ENCODE results near the gene ADRB1. TPM values are rescaled to one million over a fixed set of nuclear protein-coding genes. Genes with fewer than 3 reads are reported as not detected.

Gene ADRB1
- total RNA-seq, 1 experiment from 2014 or later: 0.15 TPM

DNA sequence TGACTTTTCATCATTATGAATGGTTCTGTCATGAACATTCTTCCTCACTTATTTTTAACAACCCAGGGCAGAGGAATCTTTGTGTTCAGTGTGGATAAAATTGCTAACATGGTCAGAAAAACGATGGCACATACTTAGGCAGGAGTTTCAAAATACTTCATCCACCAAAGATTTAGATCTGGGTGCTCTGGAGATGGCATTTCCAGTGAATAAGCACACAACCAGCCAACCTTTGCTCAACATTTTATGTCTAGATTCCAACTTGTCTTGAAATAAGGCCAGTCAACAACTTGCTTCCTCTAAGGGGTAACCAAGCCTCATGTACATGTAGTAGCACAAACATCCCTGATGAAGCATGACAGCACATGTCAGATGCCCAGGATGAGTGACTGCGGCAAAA is 33.4 kb upstream of the ADRB1 start:
- ChIA-PET CTCF (no interaction called here), POLR2A (ENCODE audit: unreplicated experiment) (no interaction called here)
- no peaks in the 10 kb centered on the region for H3K27me3 ChIP-seq (ENCODE audit: low read length)
- no peak overlapping the region for H3K9ac ChIP-seq (ENCODE audit: low read length)
- no peak overlapping the region for H3K4me2 ChIP-seq (ENCODE audit: low read length)
- no peak overlapping the region for H3K4me3 ChIP-seq (ENCODE audit: low read length)
- peaks cover 14% of the 10 kb centered on the region for H3K4me1 ChIP-seq (ENCODE audit: insufficient read depth, low read length)
- no peaks in the 10 kb centered on the region for H3K9me2 ChIP-seq (replicated peaks; ENCODE audit: low read length)
- DNase-seq (no peak), ATAC-seq (no peak)
- H3K9me3 ChIP-seq (ENCODE audit: low read length): no peaks in the 10 kb centered on the region
- H3F3A ChIP-seq (ENCODE audit: low read length, unreplicated experiment): no peaks in the 10 kb centered on the region
- no peaks in the 10 kb centered on the region for H3K36me3 ChIP-seq (ENCODE audit: low read depth, low read length)
- H2AFZ ChIP-seq (ENCODE audit: low read length): no peak overlapping the region
- H4K20me1 ChIP-seq (ENCODE audit: low read length): no peaks in the 10 kb centered on the region
- no peaks in the 10 kb centered on the region for H3K79me2 ChIP-seq (ENCODE audit: low read length)
- intact Hi-C loops (cut with micrococcal nuclease): no loop called here
- no peak overlapping the region for H3K27ac ChIP-seq (ENCODE audit: low read length)
- BruUV-seq (replicated peaks): no TSS peak
- TF ChIP-seq EZH2phosphoT487 (IDR thresholded peaks at IDR 0.05; ENCODE audit: borderline replicate concordance, low read length): no peak

DNA sequence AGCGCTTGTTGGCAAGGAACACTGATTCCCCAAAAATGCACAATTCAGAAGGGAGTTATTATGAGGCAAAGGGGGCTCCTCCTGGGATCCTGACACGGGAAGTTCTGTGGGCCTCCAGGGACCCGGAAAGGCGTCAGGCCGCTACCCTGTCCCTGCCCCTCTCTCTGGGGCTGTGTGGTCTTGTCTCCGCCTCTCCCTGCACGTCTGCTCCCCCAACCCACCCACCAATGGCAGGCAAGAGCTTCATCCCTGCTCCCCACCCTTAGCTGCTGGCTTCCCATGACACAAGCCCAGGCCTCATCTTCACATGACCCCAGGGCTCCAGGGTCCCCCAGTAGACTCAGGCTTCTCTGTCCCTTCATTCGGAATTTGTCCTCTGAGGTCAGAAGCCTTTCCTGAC is 31.0 kb upstream of the ADRB1 start:
- POLR2A ChIA-PET (ENCODE audit: unreplicated experiment): no interaction called here
- H2AFZ ChIP-seq (ENCODE audit: low read length): no peak overlapping the region

DNA sequence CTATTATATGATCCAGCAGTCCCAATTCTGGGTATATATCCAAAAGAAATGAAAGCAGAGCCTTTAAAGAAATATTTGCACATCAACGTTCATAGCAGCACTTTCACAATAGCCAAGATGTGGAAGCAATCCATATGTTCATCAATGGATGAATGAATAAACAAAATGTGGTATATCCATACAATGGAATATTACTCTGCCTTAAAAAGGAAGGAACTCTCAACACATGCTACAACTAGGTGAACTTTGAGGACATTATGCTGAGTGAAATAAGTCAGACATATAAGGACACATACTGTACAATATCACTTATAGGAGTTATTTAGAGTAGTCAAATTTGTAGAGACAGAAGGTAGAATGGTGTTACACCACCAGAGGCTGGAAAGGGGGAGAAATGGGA is 28.0 kb upstream of the ADRB1 start:
- TF ChIP-seq EZH2 (IDR thresholded peaks at IDR 0.05; ENCODE audit: low read length, unreplicated experiment): no peak
- TF ChIP-seq, protein P1, sequence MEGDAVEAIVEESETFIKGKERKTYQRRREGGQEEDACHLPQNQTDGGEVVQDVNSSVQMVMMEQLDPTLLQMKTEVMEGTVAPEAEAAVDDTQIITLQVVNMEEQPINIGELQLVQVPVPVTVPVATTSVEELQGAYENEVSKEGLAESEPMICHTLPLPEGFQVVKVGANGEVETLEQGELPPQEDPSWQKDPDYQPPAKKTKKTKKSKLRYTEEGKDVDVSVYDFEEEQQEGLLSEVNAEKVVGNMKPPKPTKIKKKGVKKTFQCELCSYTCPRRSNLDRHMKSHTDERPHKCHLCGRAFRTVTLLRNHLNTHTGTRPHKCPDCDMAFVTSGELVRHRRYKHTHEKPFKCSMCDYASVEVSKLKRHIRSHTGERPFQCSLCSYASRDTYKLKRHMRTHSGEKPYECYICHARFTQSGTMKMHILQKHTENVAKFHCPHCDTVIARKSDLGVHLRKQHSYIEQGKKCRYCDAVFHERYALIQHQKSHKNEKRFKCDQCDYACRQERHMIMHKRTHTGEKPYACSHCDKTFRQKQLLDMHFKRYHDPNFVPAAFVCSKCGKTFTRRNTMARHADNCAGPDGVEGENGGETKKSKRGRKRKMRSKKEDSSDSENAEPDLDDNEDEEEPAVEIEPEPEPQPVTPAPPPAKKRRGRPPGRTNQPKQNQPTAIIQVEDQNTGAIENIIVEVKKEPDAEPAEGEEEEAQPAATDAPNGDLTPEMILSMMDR (conservative IDR thresholded peaks at IDR 0.05; ENCODE audit: low read depth, low read length): no peak
- TF ChIP-seq EZH2phosphoT487 (IDR thresholded peaks at IDR 0.05; ENCODE audit: borderline replicate concordance, low read length): no peak
- no peaks in the 10 kb centered on the region for H3K9me3 ChIP-seq (ENCODE audit: low read length)
- no peaks in the 10 kb centered on the region for H3K36me3 ChIP-seq (ENCODE audit: low read depth, low read length)
- H3K4me2 ChIP-seq (ENCODE audit: low read length): no peak overlapping the region
- no peak overlapping the region for H3K27ac ChIP-seq (ENCODE audit: low read length)
- H3K79me2 ChIP-seq (ENCODE audit: low read length): no peaks in the 10 kb centered on the region
- H3K4me3 ChIP-seq (ENCODE audit: low read length): no peak overlapping the region
- no peak overlapping the region for H2AFZ ChIP-seq (ENCODE audit: low read length)
- ChIA-PET POLR2A (ENCODE audit: unreplicated experiment) (no interaction called here), CTCF (no interaction called here)
- no peaks in the 10 kb centered on the region for H3K27me3 ChIP-seq (ENCODE audit: low read length)
- intact Hi-C loops (cut with micrococcal nuclease): no loop called here
- no peak overlapping the region for H3K9ac ChIP-seq (ENCODE audit: low read length)
- ATAC-seq (no peak), DNase-seq (no peak)
- H3K9me2 ChIP-seq (replicated peaks; ENCODE audit: low read length): no peaks in the 10 kb centered on the region
- no peaks in the 10 kb centered on the region for H4K20me1 ChIP-seq (ENCODE audit: low read length)
- BruUV-seq (replicated peaks): no TSS peak
- no peaks in the 10 kb centered on the region for H3F3A ChIP-seq (ENCODE audit: low read length, unreplicated experiment)
- no peaks in the 10 kb centered on the region for H3K4me1 ChIP-seq (ENCODE audit: insufficient read depth, low read length)

More for the DNA sequence above, 31.0 kb upstream of the ADRB1 start:
- no TSS peak for BruUV-seq (replicated peaks)
- CTCF ChIA-PET: no interaction called here
- Histone ChIP-seq H3K4me3 (ENCODE audit: low read length) (no peak overlapping the region), H3K4me1 (ENCODE audit: insufficient read depth, low read length) (peaks cover 14% of the 10 kb centered on the region), H3F3A (ENCODE audit: low read length, unreplicated experiment) (no peaks in the 10 kb centered on the region), H3K9ac (ENCODE audit: low read length) (no peak overlapping the region), H3K9me2 (replicated peaks; ENCODE audit: low read length) (no peaks in the 10 kb centered on the region), H3K79me2 (ENCODE audit: low read length) (no peaks in the 10 kb centered on the region), H3K27me3 (ENCODE audit: low read length) (no peaks in the 10 kb centered on the region), H3K9me3 (ENCODE audit: low read length) (no peaks in the 10 kb centered on the region), H3K27ac (ENCODE audit: low read length) (no peak overlapping the region), H3K36me3 (ENCODE audit: low read depth, low read length) (no peaks in the 10 kb centered on the region), H4K20me1 (ENCODE audit: low read length) (no peaks in the 10 kb centered on the region), H3K4me2 (ENCODE audit: low read length) (no peak overlapping the region)
- no peak for ATAC-seq
- DNase-seq: no peak
- TF ChIP-seq EZH2 (IDR thresholded peaks at IDR 0.05; ENCODE audit: low read length, unreplicated experiment) (no peak), EZH2phosphoT487 (IDR thresholded peaks at IDR 0.05; ENCODE audit: borderline replicate concordance, low read length) (no peak)
- TF ChIP-seq, protein P1 (conservative IDR thresholded peaks at IDR 0.05; ENCODE audit: low read depth, low read length): no peak
- intact Hi-C loops (cut with micrococcal nuclease): no loop called here
